Measurements from ENCODE around the gene BOD1L2. TPM values are rescaled to one million over a fixed set of nuclear protein-coding genes. Genes with fewer than 3 reads are reported as not detected.

The BOD1L2 gene
- total RNA-seq, 1 experiment from 2014 or later: not detected

DNA sequence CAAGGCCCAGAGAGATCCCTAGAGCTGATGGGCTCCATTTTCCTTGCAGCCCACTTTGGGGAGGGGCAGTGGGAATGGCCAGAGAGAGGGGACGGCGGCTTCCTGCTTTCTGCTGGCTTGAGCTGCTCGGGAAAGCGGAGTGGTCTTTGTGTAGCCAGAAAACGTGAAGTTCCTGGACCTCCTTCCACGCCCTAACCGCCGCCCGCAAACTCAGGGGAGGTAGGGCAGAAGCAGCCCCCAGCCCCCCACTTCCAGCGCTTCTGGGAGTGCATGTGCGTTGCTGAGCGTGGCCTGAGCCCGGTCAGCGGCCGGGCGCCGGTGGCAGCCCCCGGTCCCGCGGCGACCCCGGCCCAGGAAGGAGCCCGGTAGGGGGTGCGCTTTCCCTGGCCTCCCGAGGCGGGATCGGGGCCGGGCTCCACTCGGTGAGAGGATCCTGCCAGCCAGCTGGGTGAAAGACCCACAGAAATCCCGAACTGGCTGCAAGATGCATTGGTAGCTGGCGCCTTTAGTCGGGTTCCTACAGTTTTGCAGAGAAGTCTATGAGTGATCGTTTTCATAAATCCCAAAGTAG lies 25.3 kb upstream of the BOD1L2 start (continued):
- TF ChIP-seq, protein P1, sequence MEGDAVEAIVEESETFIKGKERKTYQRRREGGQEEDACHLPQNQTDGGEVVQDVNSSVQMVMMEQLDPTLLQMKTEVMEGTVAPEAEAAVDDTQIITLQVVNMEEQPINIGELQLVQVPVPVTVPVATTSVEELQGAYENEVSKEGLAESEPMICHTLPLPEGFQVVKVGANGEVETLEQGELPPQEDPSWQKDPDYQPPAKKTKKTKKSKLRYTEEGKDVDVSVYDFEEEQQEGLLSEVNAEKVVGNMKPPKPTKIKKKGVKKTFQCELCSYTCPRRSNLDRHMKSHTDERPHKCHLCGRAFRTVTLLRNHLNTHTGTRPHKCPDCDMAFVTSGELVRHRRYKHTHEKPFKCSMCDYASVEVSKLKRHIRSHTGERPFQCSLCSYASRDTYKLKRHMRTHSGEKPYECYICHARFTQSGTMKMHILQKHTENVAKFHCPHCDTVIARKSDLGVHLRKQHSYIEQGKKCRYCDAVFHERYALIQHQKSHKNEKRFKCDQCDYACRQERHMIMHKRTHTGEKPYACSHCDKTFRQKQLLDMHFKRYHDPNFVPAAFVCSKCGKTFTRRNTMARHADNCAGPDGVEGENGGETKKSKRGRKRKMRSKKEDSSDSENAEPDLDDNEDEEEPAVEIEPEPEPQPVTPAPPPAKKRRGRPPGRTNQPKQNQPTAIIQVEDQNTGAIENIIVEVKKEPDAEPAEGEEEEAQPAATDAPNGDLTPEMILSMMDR (IDR thresholded peaks at IDR 0.05 in 2 of 3, conservative IDR thresholded peaks at IDR 0.05 in 1 of 3; ENCODE audit: borderline replicate concordance in 1 of 3, insufficient read depth in 1 of 3, low read depth in 2 of 3, low read length in 2 of 3): no peak
- TF ChIP-seq CEBPB (IDR thresholded peaks at IDR 0.05; ENCODE audit: low read depth) (no peak), FOSL1 (IDR thresholded peaks at IDR 0.05; ENCODE audit: low read depth) (no peak), SRF (IDR thresholded peaks at IDR 0.05; ENCODE audit: low read depth) (no peak)

- DNase-seq (ENCODE audit: low read depth, low spot score) (no peak), ATAC-seq (no peak)
- Histone ChIP-seq H2AFZ (ENCODE audit: low read depth, low read length, poor library complexity, severe bottlenecking) (no peak overlapping the region), H3K36me3 (ENCODE audit: control insufficient read depth in 1 of 2, insufficient read depth in 2 of 2, low read length in 2 of 2) (no peaks in the 10 kb centered on the region), H4K20me1 (ENCODE audit: insufficient read depth) (no peaks in the 10 kb centered on the region), H3K9me3 (ENCODE audit: control insufficient read depth in 1 of 2, insufficient read depth in 1 of 2, low read depth in 1 of 2, low read length in 2 of 2) (no peaks in the 10 kb centered on the region), H3K79me2 (ENCODE audit: insufficient read depth, low read length) (no peaks in the 10 kb centered on the region), H3K4me1 (ENCODE audit: control insufficient read depth in 1 of 2, insufficient read depth in 2 of 2, low read length in 2 of 2) (no peaks in the 10 kb centered on the region), H3K27me3 (ENCODE audit: insufficient read depth, low read length) (peaks cover 51% of the 10 kb centered on the region), H3K4me2 (ENCODE audit: low read length) (no peak overlapping the region), H3K9ac (ENCODE audit: low read length) (no peak overlapping the region), H3K27ac (ENCODE audit: low read depth, low read length) (no peak overlapping the region), H3K9me2 (ENCODE audit: insufficient read depth) (no peaks in the 10 kb centered on the region), H3K4me3 (replicated peaks in 1 of 2; ENCODE audit: low read depth in 1 of 2, low read length in 2 of 2) (no peak overlapping the region)
- TF ChIP-seq ELF1 (IDR thresholded peaks at IDR 0.05; ENCODE audit: borderline replicate concordance, low read depth): no peak
- no peak for TF ChIP-seq CBX3 (IDR thresholded peaks at IDR 0.05; ENCODE audit: low read depth)
- TF ChIP-seq ATF3 (IDR thresholded peaks at IDR 0.05): no peak
- no peak for TF ChIP-seq SP1 (IDR thresholded peaks at IDR 0.05; ENCODE audit: low read depth)
- intact Hi-C loops (cut with micrococcal nuclease): no loop called here
- ChIA-PET RAD21 (ENCODE audit: low non-redundant PET in 1 of 2, low total read pairs in 2 of 2, uncharacterized antibody in 2 of 2, unreplicated experiment in 2 of 2) (no interaction called here), CTCF (no interaction called here), POLR2A (no interaction called here)
- BruUV-seq (replicated peaks): no TSS peak
These were observed 23.9 kb upstream of the BOD1L2 start for GRCh38 chr18:57122936-57123510.

Data from HCT116 (cell line).